ENCODE measurements around the gene QSOX2.

DNA sequence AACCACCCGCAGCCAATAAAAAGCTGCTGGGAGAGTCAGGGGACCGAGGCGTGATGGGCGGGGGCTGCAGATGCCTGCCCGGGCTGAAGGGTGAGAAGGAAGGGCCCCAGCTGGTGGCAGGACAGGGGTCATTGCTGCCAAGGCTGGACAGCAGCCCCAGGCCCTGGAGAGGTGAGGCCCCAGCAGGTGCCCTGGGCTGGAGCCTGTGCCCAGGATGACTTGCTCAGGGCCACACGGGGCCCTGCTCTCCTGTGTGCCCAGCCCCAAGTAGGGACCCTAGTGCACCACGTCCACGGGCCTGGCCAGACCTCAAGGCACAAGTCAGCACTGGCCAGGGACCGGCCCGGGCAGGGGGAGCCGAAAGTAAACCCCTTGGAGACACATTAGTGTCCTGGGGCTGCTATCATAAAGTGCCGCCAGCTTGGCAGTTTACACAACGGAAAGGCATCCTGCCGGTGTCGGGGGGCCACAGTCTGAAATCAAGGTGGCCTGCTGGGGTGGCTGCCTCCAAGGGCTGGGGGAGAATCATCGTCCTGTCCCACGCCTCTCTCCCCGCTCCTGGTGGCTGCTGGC, 62.7 kb downstream of the QSOX2 start:
- TF ChIP-seq, protein P1, sequence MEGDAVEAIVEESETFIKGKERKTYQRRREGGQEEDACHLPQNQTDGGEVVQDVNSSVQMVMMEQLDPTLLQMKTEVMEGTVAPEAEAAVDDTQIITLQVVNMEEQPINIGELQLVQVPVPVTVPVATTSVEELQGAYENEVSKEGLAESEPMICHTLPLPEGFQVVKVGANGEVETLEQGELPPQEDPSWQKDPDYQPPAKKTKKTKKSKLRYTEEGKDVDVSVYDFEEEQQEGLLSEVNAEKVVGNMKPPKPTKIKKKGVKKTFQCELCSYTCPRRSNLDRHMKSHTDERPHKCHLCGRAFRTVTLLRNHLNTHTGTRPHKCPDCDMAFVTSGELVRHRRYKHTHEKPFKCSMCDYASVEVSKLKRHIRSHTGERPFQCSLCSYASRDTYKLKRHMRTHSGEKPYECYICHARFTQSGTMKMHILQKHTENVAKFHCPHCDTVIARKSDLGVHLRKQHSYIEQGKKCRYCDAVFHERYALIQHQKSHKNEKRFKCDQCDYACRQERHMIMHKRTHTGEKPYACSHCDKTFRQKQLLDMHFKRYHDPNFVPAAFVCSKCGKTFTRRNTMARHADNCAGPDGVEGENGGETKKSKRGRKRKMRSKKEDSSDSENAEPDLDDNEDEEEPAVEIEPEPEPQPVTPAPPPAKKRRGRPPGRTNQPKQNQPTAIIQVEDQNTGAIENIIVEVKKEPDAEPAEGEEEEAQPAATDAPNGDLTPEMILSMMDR (conservative IDR thresholded peaks at IDR 0.05) = no peak
- no peak for TF ChIP-seq EZH2 (IDR thresholded peaks at IDR 0.05; ENCODE audit: low read depth)
